Upper lobe of left lung (tissue), 4 donors: ENCODE results near the gene RYR1.

ENCODE experiments used
- EP300 ChIP-seq, 4 donors: sonication (generic); formaldehyde crosslinking; IDR thresholded peaks; one replicate each; pipeline ENCODE4 v1.5.1; 2017; ENCODE audit warnings: antibody characterized with exemption in 4 of 4, control low read depth in 2 of 4
- POLR2A ChIP-seq, 4 donors: fragments of 450-650 bp; IDR thresholded peaks; one replicate each; pipeline ENCODE4 v1.5.1; 2016 to 2017; ENCODE audit warnings: antibody characterized with exemption in 4 of 4, mild to moderate bottlenecking in 2 of 4
- POLR2AphosphoS5 ChIP-seq, 2 donors: sonication (generic); formaldehyde crosslinking; IDR thresholded peaks; one replicate each; pipeline ENCODE4 v1.5.1; 2017; ENCODE audit warnings: antibody characterized with exemption in 2 of 2
- TF ChIP-seq, protein P1 (sequence below), 6 experiments: fragments of 450-650 bp in 4 of 6; fragments of 200-600 bp in 2 of 6; sonication (generic) in 2 of 6; IDR thresholded peaks; one replicate each; pipeline ENCODE4 v1.5.1; 2016 to 2019; ENCODE audit warnings: antibody characterized with exemption in 6 of 6

GRCh38 chr19:38528931-38529330 is 95.4 kb downstream of the RYR1 start:
- TF ChIP-seq, protein P1, sequence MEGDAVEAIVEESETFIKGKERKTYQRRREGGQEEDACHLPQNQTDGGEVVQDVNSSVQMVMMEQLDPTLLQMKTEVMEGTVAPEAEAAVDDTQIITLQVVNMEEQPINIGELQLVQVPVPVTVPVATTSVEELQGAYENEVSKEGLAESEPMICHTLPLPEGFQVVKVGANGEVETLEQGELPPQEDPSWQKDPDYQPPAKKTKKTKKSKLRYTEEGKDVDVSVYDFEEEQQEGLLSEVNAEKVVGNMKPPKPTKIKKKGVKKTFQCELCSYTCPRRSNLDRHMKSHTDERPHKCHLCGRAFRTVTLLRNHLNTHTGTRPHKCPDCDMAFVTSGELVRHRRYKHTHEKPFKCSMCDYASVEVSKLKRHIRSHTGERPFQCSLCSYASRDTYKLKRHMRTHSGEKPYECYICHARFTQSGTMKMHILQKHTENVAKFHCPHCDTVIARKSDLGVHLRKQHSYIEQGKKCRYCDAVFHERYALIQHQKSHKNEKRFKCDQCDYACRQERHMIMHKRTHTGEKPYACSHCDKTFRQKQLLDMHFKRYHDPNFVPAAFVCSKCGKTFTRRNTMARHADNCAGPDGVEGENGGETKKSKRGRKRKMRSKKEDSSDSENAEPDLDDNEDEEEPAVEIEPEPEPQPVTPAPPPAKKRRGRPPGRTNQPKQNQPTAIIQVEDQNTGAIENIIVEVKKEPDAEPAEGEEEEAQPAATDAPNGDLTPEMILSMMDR (IDR thresholded peaks at IDR 0.05) = no peak
- TF ChIP-seq POLR2A (IDR thresholded peaks at IDR 0.05) = no peak
- no peak for TF ChIP-seq EP300 (IDR thresholded peaks at IDR 0.05)
- TF ChIP-seq POLR2AphosphoS5 (IDR thresholded peaks at IDR 0.05) = no peak
